Lower leg skin (tissue), 3 donors: ENCODE data around the gene TMED8.

Source experiments
- CTCF ChIP-seq, 3 donors: fragments of 450-650 bp; IDR thresholded peaks; one replicate each; pipeline ENCODE4 v1.5.1; 2016; ENCODE audit warnings: antibody characterized with exemption in 3 of 3, mild to moderate bottlenecking in 3 of 3, moderate library complexity in 2 of 3
- POLR2A ChIP-seq, 2 donors: fragments of 450-650 bp; IDR thresholded peaks; one replicate each; pipeline ENCODE4 v1.6.1; 2016 to 2017; ENCODE audit warnings: antibody characterized with exemption in 2 of 2, mild to moderate bottlenecking in 1 of 2, moderate library complexity in 1 of 2

- no peak for TF ChIP-seq CTCF (IDR thresholded peaks at IDR 0.05)
- no peak for TF ChIP-seq POLR2A (IDR thresholded peaks at IDR 0.05)
These were observed 20.0 kb downstream of the TMED8 start for GRCh38 chr14:77356899-77357298.
